Right hindlimb (tissue), 1 donor: ENCODE results near the gene SRMS.
A peak's percentile ranks its signal among the peaks of the same experiment; 100 is the strongest.

Source experiments
- DNase-seq: peaks from one replicate; pipeline ENCODE4 v3.0.0-alpha.2; 2018

SRMS gene

GRCh38 chr20:63551068-63551467 is 3.5 kb upstream of the SRMS start:
- DNase-seq = no peak

DNA sequence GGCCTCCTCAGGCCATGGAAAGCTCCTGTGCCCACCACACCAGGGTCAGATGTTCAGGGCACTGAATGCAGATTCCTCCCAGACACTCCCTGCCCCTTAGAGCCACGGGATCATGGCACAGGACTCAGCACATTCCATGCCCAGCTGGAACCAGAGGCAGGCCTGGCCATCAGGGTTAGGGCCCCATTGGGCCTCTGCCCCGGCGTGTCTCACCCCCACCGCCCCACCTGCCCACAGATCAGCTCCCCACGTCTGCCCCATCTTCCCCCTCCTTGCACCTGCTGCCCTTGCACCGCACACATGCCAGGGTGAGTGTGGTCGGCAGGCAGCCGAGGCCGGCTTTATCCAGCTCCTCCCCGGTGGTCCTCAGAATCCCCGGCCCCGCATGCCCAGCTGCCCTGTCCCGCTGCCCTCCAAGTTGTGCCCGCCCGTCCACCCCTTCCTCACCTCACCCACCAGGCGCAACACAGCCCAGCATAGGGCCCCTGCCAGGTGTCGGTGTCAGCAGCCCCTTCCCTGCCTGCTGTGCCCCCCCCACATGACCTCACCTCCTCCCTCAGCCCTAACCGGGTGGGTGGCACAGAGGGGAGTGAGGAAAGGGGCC is 2.2 kb upstream of the SRMS start:
- DNase-seq = no peak

GRCh38 chr20:63549019-63549418 is 1.5 kb upstream of the SRMS start:
- no peak for DNase-seq

GRCh38 chr20:63548542-63548941 is 993 bp upstream of the SRMS start:
- DNase-seq = no peak

GRCh38 chr20:63546956-63547724 is 409 bp downstream of the SRMS start:
- no peak for DNase-seq

- DNase-seq = no peak
Observed at GRCh38 chr20:63546256-63546955, 1.1 kb downstream of the SRMS start.

DNA sequence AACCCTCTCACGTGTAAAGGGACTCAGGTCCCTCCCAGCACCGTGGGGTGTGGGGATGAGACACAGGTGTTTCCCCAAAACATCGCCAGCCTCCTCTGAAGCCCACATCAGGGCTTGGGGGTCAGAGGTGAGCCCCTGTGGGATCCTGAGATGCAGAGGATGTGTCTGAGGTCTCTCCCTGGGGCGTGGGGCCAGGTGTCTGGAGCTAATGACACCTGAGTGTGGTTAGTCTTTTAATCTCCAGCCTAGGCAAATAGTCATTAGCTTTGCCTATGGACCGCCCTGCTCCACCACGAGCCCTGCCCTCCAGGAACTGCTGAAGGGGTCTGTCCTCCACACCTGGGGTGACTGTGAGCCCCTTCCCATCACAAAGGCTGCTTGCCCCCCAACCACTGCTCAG is 1.7 kb downstream of the SRMS start:
- DNase-seq = no peak

DNA sequence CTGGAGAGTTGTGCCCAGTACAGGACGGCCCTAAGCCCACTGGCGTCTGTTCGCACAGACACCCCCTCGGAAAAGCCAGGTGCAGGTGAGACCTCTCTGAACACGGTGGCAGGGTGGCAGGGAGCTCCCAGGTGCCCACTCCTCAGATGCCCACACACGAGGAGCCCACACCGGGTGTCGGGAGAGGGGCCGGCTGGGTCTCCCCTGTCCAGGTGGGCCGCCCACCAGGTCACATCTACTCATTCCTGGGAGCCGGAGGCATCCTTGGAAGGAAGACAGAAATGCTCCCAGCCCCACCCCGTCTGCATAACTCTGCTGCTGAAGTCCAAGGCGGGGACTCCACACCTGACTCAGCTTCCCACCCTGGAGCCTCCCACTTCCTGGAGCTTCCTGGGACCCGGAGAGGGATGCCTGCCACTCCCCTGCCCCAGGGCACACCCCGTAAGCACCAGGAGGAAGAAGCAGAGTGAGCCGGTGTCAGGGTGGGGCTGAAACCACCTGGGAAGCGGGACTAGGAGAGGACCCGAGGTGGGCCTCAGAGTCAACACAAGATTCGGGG is 2.5 kb downstream of the SRMS start:
- no peak for DNase-seq

DNA sequence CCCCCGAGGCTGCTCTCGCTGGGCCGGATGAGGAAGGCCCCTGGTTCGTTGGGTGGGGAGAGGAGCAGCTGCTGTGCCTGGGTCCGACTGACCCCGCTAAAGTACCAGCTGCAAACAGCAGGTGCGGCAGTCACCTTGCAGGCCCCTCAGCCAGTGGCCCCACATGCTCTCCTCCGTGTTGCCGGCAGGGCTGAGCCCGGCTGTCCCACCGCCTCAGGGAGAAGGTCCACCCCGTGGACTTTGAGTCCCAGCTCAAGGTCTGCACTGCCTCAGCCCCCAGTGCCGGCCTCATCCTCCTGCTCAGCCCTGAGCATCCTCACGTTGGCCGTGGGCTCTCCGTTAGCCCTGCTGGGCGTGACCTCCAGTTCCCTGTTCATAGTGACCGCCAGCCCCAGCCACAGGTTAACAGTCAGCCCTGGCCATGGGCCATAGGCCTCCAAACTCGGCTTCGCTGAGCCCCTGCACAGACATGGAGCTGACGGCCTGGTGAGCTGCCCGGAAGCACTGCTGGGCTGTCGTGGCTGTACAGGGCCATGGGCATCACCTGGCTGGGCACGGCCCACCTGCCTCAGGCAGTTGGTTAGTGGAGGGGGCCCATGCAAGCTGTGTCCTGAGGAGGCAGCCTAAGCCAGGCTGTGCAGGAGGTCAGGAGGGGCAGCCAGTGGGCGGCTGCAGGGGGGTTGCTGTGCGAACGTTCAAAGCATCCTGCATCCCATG is 3.1 kb downstream of the SRMS start:
- DNase-seq = no peak

- DNase-seq = no peak
Observed at GRCh38 chr20:63543733-63544132, 3.8 kb downstream of the SRMS start.

GRCh38 chr20:63543131-63543530 is 4.4 kb downstream of the SRMS start:
- no peak for DNase-seq

- no peak for DNase-seq
Observed at GRCh38 chr20:63542696-63543095, 4.9 kb downstream of the SRMS start.

GRCh38 chr20:63542031-63542559 is 5.5 kb downstream of the SRMS start:
- DNase-seq = no peak

GRCh38 chr20:63541371-63541770 is 6.2 kb downstream of the SRMS start:
- DNase-seq = no peak

- DNase-seq = no peak
Observed at GRCh38 chr20:63540417-63541186, 6.9 kb downstream of the SRMS start.

- DNase-seq = no peak
Observed at GRCh38 chr20:63539441-63540370, 7.8 kb downstream of the SRMS start.

DNA sequence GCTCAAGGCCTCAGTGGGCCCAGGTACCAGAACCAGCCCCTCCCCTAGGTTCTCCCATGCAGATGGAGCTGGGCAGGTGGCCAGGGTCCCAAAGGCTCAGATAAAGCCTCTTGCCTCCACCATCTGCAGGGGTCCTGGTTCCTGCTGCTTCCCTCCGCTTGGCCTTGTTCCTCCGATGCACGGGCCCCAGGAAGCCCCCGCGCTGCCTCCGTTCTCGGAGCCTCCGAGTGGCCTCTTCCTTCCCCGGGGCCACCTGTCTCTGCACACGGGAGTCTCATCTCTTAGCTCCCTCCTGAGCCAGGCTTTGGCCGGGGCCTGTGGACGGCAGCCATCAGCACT is 8.5 kb downstream of the SRMS start:
- no peak for DNase-seq

- DNase-seq = no peak
Observed at GRCh38 chr20:63538204-63539091, 9.1 kb downstream of the SRMS start.

- peak; percentile 85 for DNase-seq
Observed at GRCh38 chr20:63537525-63538203, 9.9 kb downstream of the SRMS start.
